Parathyroid adenoma (tissue), 2 donors: ENCODE results near the gene DLL1.

Experiments used
- H2AFZ ChIP-seq: fragments of 300-600 bp; sonication (generic); one replicate; pipeline ENCODE4 v1.7.0; 2017; ENCODE audit warnings: antibody characterized with exemption, mild to moderate bottlenecking
- H3K27ac ChIP-seq: fragments of 300-600 bp; sonication (generic); one replicate; pipeline ENCODE4 v1.7.0; 2017
- H3K27me3 ChIP-seq: fragments of 300-600 bp; sonication (generic); one replicate; pipeline ENCODE4 v1.7.0; 2017; ENCODE audit warnings: low read length; ENCODE audit not compliant: control insufficient read depth, insufficient read depth
- H3K36me3 ChIP-seq: fragments of 300-600 bp; sonication (generic); one replicate; pipeline ENCODE4 v1.7.0; 2017; ENCODE audit warnings: low read length; ENCODE audit not compliant: control insufficient read depth, insufficient read depth
- H3K4me1 ChIP-seq: fragments of 300-600 bp; sonication (generic); one replicate; pipeline ENCODE4 v1.7.0; 2017; ENCODE audit warnings: control low read depth
- H3K4me2 ChIP-seq: fragments of 300-600 bp; sonication (generic); one replicate; pipeline ENCODE4 v1.7.0; 2017; ENCODE audit warnings: low read length
- H3K4me3 ChIP-seq: fragments of 300-600 bp; sonication (generic); one replicate; pipeline ENCODE4 v1.7.0; 2017; ENCODE audit warnings: low read depth, low read length
- H3K79me2 ChIP-seq: fragments of 300-600 bp; sonication (generic); one replicate; pipeline ENCODE4 v1.7.0; 2017; ENCODE audit warnings: control low read depth
- H3K9ac ChIP-seq: fragments of 300-600 bp; sonication (generic); one replicate; pipeline ENCODE4 v1.7.0; 2017; ENCODE audit warnings: mild to moderate bottlenecking
- H3K9me3 ChIP-seq: fragments of 300-600 bp; sonication (generic); one replicate; pipeline ENCODE4 v1.7.0; 2017; ENCODE audit warnings: low read length; ENCODE audit not compliant: control insufficient read depth
- CTCF ChIP-seq: fragments of 300-600 bp; sonication (generic); IDR thresholded peaks from one replicate; pipeline ENCODE4 v1.7.0; 2017; ENCODE audit warnings: antibody characterized with exemption, mild to moderate bottlenecking
- donor health status: primary hyperparathyroidism.

Gene DLL1

GRCh38 chr6:170262489-170263088 is 28.3 kb downstream of the DLL1 start:
- H3K9ac ChIP-seq: no peak overlapping the region
- H3K4me3 ChIP-seq: no peak overlapping the region

GRCh38 chr6:170261643-170262488 is 29.0 kb downstream of the DLL1 start:
- Histone ChIP-seq H2AFZ (no peak overlapping the region), H3K4me1 (no peaks in the 10 kb centered on the region), H3K27me3 (no peaks in the 10 kb centered on the region), H3K36me3 (no peaks in the 10 kb centered on the region), H3K4me3 (no peak overlapping the region), H3K79me2 (no peaks in the 10 kb centered on the region), H3K27ac (no peak overlapping the region), H3K4me2 (no peak overlapping the region), H3K9me3 (no peaks in the 10 kb centered on the region), H3K9ac (no peak overlapping the region)
- TF ChIP-seq CTCF: no peak

More at GRCh38 chr6:170262489-170263088, 28.3 kb downstream of the DLL1 start:
- TF ChIP-seq CTCF: no peak
- H3K27ac ChIP-seq: no peak overlapping the region
- no peak overlapping the region for H3K4me2 ChIP-seq
- H3K4me1 ChIP-seq: no peaks in the 10 kb centered on the region
- H3K27me3 ChIP-seq: no peaks in the 10 kb centered on the region
- no peaks in the 10 kb centered on the region for H3K9me3 ChIP-seq
- no peaks in the 10 kb centered on the region for H3K36me3 ChIP-seq
- H3K79me2 ChIP-seq: no peaks in the 10 kb centered on the region
- H2AFZ ChIP-seq: no peak overlapping the region

GRCh38 chr6:170260686-170261085 is 30.2 kb downstream of the DLL1 start:
- no peak overlapping the region for H2AFZ ChIP-seq
- H3K4me1 ChIP-seq: no peaks in the 10 kb centered on the region
- no peaks in the 10 kb centered on the region for H3K36me3 ChIP-seq
- H3K79me2 ChIP-seq: no peaks in the 10 kb centered on the region
- no peak overlapping the region for H3K4me2 ChIP-seq
- H3K4me3 ChIP-seq: no peak overlapping the region
- H3K9ac ChIP-seq: no peak overlapping the region
- no peak for TF ChIP-seq CTCF
- H3K27ac ChIP-seq: no peak overlapping the region
- H3K27me3 ChIP-seq: no peaks in the 10 kb centered on the region
- no peaks in the 10 kb centered on the region for H3K9me3 ChIP-seq

GRCh38 chr6:170259278-170259677 is 31.6 kb downstream of the DLL1 start:
- H3K79me2 ChIP-seq: no peaks in the 10 kb centered on the region
- no peak overlapping the region for H3K27ac ChIP-seq
- H3K36me3 ChIP-seq: no peaks in the 10 kb centered on the region
- no peak overlapping the region for H2AFZ ChIP-seq
- no peak overlapping the region for H3K4me3 ChIP-seq
- no peak overlapping the region for H3K4me2 ChIP-seq
- no peaks in the 10 kb centered on the region for H3K4me1 ChIP-seq
- no peaks in the 10 kb centered on the region for H3K9me3 ChIP-seq
- H3K27me3 ChIP-seq: no peaks in the 10 kb centered on the region
- no peak for TF ChIP-seq CTCF
- no peak overlapping the region for H3K9ac ChIP-seq
